Measurements from ENCODE around the gene NRXN3. TPM values are rescaled to one million over a fixed set of nuclear protein-coding genes. Genes with fewer than 3 reads are reported as not detected.

Gene NRXN3
- total and polyA plus RNA-seq, 2 donors (not counting 1 experiment from before 2014, with no cell fraction given) = 0.83 to 34.6 TPM

DNA sequence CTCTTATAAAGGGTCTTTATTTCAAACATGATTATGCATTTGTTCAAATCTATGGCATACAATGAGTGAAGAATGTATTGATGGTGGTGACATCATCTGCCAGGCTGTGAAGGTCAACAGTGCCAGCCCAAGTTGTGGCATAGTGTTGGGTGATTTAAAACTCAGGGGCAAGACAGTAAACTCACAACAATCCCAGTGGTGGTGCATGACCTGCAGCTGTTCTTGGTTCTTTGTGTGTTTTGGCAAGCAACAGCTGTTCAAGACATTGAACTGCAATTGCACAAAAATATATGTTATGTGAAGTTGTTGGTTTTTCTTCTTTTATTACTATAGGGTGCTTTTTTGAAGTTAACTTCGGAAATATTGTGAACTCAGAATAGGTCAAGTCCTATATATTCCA, 851.6 kb downstream of the NRXN3 start:
- peak in 1 of 2 donors; percentile 46 for DNase-seq (ENCODE audit: low read depth in 2 of 2)

GRCh38 chr14:79027138-79027537, 857.0 kb downstream of the NRXN3 start:
- no peak overlapping the region for H2AFZ ChIP-seq (ENCODE audit: low read length)
- no peaks in the 10 kb centered on the region for H3K9me3 ChIP-seq (ENCODE audit: control insufficient read depth, insufficient read depth, low read depth, low read length)
- H3K4me3 ChIP-seq (replicated peaks in 1 of 4; ENCODE audit: control extremely low read depth in 1 of 4, insufficient read depth in 1 of 4, low read depth in 3 of 4, low read length in 4 of 4) = no peak overlapping the region
- no peak overlapping the region for H3K4me2 ChIP-seq (ENCODE audit: extremely low read depth, insufficient read depth, low read length)
- H3K4me1 ChIP-seq (ENCODE audit: control insufficient read depth, extremely low read depth, insufficient read depth, low read length) = no peaks in the 10 kb centered on the region
- H4K20me1 ChIP-seq (ENCODE audit: control insufficient read depth, extremely low read depth, insufficient read depth, low read length) = no peaks in the 10 kb centered on the region
- H3K79me2 ChIP-seq (ENCODE audit: control insufficient read depth, insufficient read depth, low read length) = no peaks in the 10 kb centered on the region
- no peak overlapping the region for H3K27ac ChIP-seq (ENCODE audit: insufficient read depth, low read length)
- no peak for DNase-seq (ENCODE audit: low read depth in 2 of 2)
- no peaks in the 10 kb centered on the region for H3K27me3 ChIP-seq (ENCODE audit: control insufficient read depth, insufficient read depth, low read length)
- H3K9ac ChIP-seq (ENCODE audit: insufficient read depth, low read length) = no peak overlapping the region
- no peaks in the 10 kb centered on the region for H3K36me3 ChIP-seq (ENCODE audit: control insufficient read depth, insufficient read depth, low read length)
- TF ChIP-seq EZH2 (IDR thresholded peaks at IDR 0.05; ENCODE audit: low read length, missing control alignments) = no peak
- no peak for TF ChIP-seq CTCF (conservative IDR thresholded peaks at IDR 0.05 in 1 of 2, IDR thresholded peaks at IDR 0.05 in 1 of 2; ENCODE audit: low read depth in 1 of 2, low read length in 2 of 2)

More for the DNA sequence above, 851.6 kb downstream of the NRXN3 start:
- Histone ChIP-seq H2AFZ (ENCODE audit: low read length) (no peak overlapping the region), H3K79me2 (ENCODE audit: control insufficient read depth, insufficient read depth, low read length) (no peaks in the 10 kb centered on the region), H3K27me3 (ENCODE audit: control insufficient read depth, insufficient read depth, low read length) (no peaks in the 10 kb centered on the region), H3K27ac (ENCODE audit: insufficient read depth, low read length) (no peak overlapping the region), H4K20me1 (ENCODE audit: control insufficient read depth, extremely low read depth, insufficient read depth, low read length) (no peaks in the 10 kb centered on the region), H3K4me2 (ENCODE audit: extremely low read depth, insufficient read depth, low read length) (no peak overlapping the region), H3K4me1 (ENCODE audit: control insufficient read depth, extremely low read depth, insufficient read depth, low read length) (no peaks in the 10 kb centered on the region), H3K36me3 (ENCODE audit: control insufficient read depth, insufficient read depth, low read length) (no peaks in the 10 kb centered on the region), H3K4me3 (replicated peaks in 1 of 4; ENCODE audit: control extremely low read depth in 1 of 4, insufficient read depth in 1 of 4, low read depth in 3 of 4, low read length in 4 of 4) (no peak overlapping the region), H3K9me3 (ENCODE audit: control insufficient read depth, insufficient read depth, low read depth, low read length) (no peaks in the 10 kb centered on the region), H3K9ac (ENCODE audit: insufficient read depth, low read length) (no peak overlapping the region)
- TF ChIP-seq EZH2 (IDR thresholded peaks at IDR 0.05; ENCODE audit: low read length, missing control alignments) (no peak), CTCF (conservative IDR thresholded peaks at IDR 0.05 in 1 of 2, IDR thresholded peaks at IDR 0.05 in 1 of 2; ENCODE audit: low read depth in 1 of 2, low read length in 2 of 2) (no peak)

- Histone ChIP-seq H3K4me3 (replicated peaks in 1 of 4; ENCODE audit: control extremely low read depth in 1 of 4, insufficient read depth in 1 of 4, low read depth in 3 of 4, low read length in 4 of 4) (no peak overlapping the region), H3K36me3 (ENCODE audit: control insufficient read depth, insufficient read depth, low read length) (no peaks in the 10 kb centered on the region), H3K27me3 (ENCODE audit: control insufficient read depth, insufficient read depth, low read length) (no peaks in the 10 kb centered on the region), H3K27ac (ENCODE audit: insufficient read depth, low read length) (no peak overlapping the region), H4K20me1 (ENCODE audit: control insufficient read depth, extremely low read depth, insufficient read depth, low read length) (no peaks in the 10 kb centered on the region), H3K9me3 (ENCODE audit: control insufficient read depth, insufficient read depth, low read depth, low read length) (no peaks in the 10 kb centered on the region), H2AFZ (ENCODE audit: low read length) (no peak overlapping the region), H3K4me1 (ENCODE audit: control insufficient read depth, extremely low read depth, insufficient read depth, low read length) (no peaks in the 10 kb centered on the region), H3K79me2 (ENCODE audit: control insufficient read depth, insufficient read depth, low read length) (no peaks in the 10 kb centered on the region), H3K9ac (ENCODE audit: insufficient read depth, low read length) (no peak overlapping the region), H3K4me2 (ENCODE audit: extremely low read depth, insufficient read depth, low read length) (no peak overlapping the region)
- no peak for DNase-seq (ENCODE audit: low read depth in 2 of 2)
- no peak for TF ChIP-seq CTCF (conservative IDR thresholded peaks at IDR 0.05 in 1 of 2, IDR thresholded peaks at IDR 0.05 in 1 of 2; ENCODE audit: low read depth in 1 of 2, low read length in 2 of 2)
- no peak for TF ChIP-seq EZH2 (IDR thresholded peaks at IDR 0.05; ENCODE audit: low read length, missing control alignments)
Measured at GRCh38 chr14:79028281-79028680, 858.1 kb downstream of the NRXN3 start.

Data from fibroblast of lung (primary cell).